Measurements from ENCODE around the gene ERC2.
"Not testable (repeated sequence)": the region's sequence is repeated elsewhere in the genome, so short reads cannot be mapped to it uniquely, and the experiment has no call there.

The ERC2 gene

GRCh38 chr3:55831876-55832275 is 636.4 kb downstream of the ERC2 start:
- H3K27me3 Mint-ChIP-seq; H3K27ac Mint-ChIP-seq; intact Hi-C loops (cut with micrococcal nuclease); H3K36me3 Mint-ChIP-seq (ENCODE audit: low read depth); H3K4me1 Mint-ChIP-seq (ENCODE audit: low read depth); H3K4me3 Mint-ChIP-seq: not testable (repeated sequence)
- peaks cover 12% of the 10 kb centered on the region for H3K9me3 Mint-ChIP-seq

- intact Hi-C loops (cut with micrococcal nuclease), result no loop called here
- no peaks in the 10 kb centered on the region for H3K36me3 Mint-ChIP-seq (ENCODE audit: low read depth)
- H3K27ac Mint-ChIP-seq, result no peak overlapping the region
- peaks cover 14% of the 10 kb centered on the region for H3K9me3 Mint-ChIP-seq
- H3K4me1 Mint-ChIP-seq (ENCODE audit: low read depth), result no peaks in the 10 kb centered on the region
- no peak overlapping the region for H3K4me3 Mint-ChIP-seq
- H3K27me3 Mint-ChIP-seq, result no peaks in the 10 kb centered on the region
Measured at GRCh38 chr3:55828712-55829111, 639.6 kb downstream of the ERC2 start.

GRCh38 chr3:55827786-55828185 is 640.5 kb downstream of the ERC2 start:
- Mint-ChIP-seq H3K36me3 (ENCODE audit: low read depth) (no peaks in the 10 kb centered on the region), H3K4me1 (ENCODE audit: low read depth) (no peaks in the 10 kb centered on the region), H3K4me3 (no peak overlapping the region), H3K9me3 (peaks cover 10% of the 10 kb centered on the region), H3K27me3 (no peaks in the 10 kb centered on the region), H3K27ac (no peak overlapping the region)
- intact Hi-C loops (cut with micrococcal nuclease), result no loop called here

- Mint-ChIP-seq H3K36me3 (ENCODE audit: low read depth) (no peaks in the 10 kb centered on the region), H3K4me3 (no peak overlapping the region), H3K4me1 (ENCODE audit: low read depth) (no peaks in the 10 kb centered on the region), H3K9me3 (peaks cover 10% of the 10 kb centered on the region), H3K27me3 (no peaks in the 10 kb centered on the region), H3K27ac (no peak overlapping the region)
- intact Hi-C loops (cut with micrococcal nuclease), result no loop called here
Measured at GRCh38 chr3:55826731-55827496, 641.4 kb downstream of the ERC2 start.

- Mint-ChIP-seq H3K27me3 (no peaks in the 10 kb centered on the region), H3K4me3 (no peak overlapping the region), H3K9me3 (peaks cover 10% of the 10 kb centered on the region), H3K4me1 (ENCODE audit: low read depth) (no peaks in the 10 kb centered on the region), H3K27ac (no peak overlapping the region), H3K36me3 (ENCODE audit: low read depth) (no peaks in the 10 kb centered on the region)
- intact Hi-C loops (cut with micrococcal nuclease), result no loop called here
Measured at GRCh38 chr3:55826097-55826496, 642.2 kb downstream of the ERC2 start.

- Mint-ChIP-seq H3K27ac (no peak overlapping the region), H3K4me1 (ENCODE audit: low read depth) (no peaks in the 10 kb centered on the region), H3K27me3 (no peaks in the 10 kb centered on the region), H3K4me3 (no peak overlapping the region), H3K9me3 (peaks cover 10% of the 10 kb centered on the region), H3K36me3 (ENCODE audit: low read depth) (no peaks in the 10 kb centered on the region)
- intact Hi-C loops (cut with micrococcal nuclease), result no loop called here
Measured at GRCh38 chr3:55824406-55824805, 643.9 kb downstream of the ERC2 start.

GRCh38 chr3:55823829-55824228 is 644.4 kb downstream of the ERC2 start:
- H3K9me3 Mint-ChIP-seq, result peaks cover 10% of the 10 kb centered on the region
- no peaks in the 10 kb centered on the region for H3K36me3 Mint-ChIP-seq (ENCODE audit: low read depth)
- no peaks in the 10 kb centered on the region for H3K4me1 Mint-ChIP-seq (ENCODE audit: low read depth)
- intact Hi-C loops (cut with micrococcal nuclease), result no loop called here
- H3K27ac Mint-ChIP-seq, result no peak overlapping the region
- no peak overlapping the region for H3K4me3 Mint-ChIP-seq
- no peaks in the 10 kb centered on the region for H3K27me3 Mint-ChIP-seq

- no peak overlapping the region for H3K4me3 Mint-ChIP-seq
- no peaks in the 10 kb centered on the region for H3K4me1 Mint-ChIP-seq (ENCODE audit: low read depth)
- H3K27me3 Mint-ChIP-seq, result no peaks in the 10 kb centered on the region
- peaks cover 10% of the 10 kb centered on the region for H3K9me3 Mint-ChIP-seq
- intact Hi-C loops (cut with micrococcal nuclease), result no loop called here
- no peaks in the 10 kb centered on the region for H3K36me3 Mint-ChIP-seq (ENCODE audit: low read depth)
- H3K27ac Mint-ChIP-seq, result no peak overlapping the region
Measured at GRCh38 chr3:55823001-55823400, 645.3 kb downstream of the ERC2 start.

- H3K9me3 Mint-ChIP-seq, result no peaks in the 10 kb centered on the region
- H3K27me3 Mint-ChIP-seq, result no peaks in the 10 kb centered on the region
- H3K27ac Mint-ChIP-seq, result no peak overlapping the region
- H3K4me3 Mint-ChIP-seq, result no peak overlapping the region
- intact Hi-C loops (cut with micrococcal nuclease), result no loop called here
- H3K4me1 Mint-ChIP-seq (ENCODE audit: low read depth), result no peaks in the 10 kb centered on the region
- no peaks in the 10 kb centered on the region for H3K36me3 Mint-ChIP-seq (ENCODE audit: low read depth)
Measured at GRCh38 chr3:55819005-55819404, 649.3 kb downstream of the ERC2 start.

- intact Hi-C loops (cut with micrococcal nuclease), result no loop called here
- Mint-ChIP-seq H3K4me1 (ENCODE audit: low read depth) (no peaks in the 10 kb centered on the region), H3K27me3 (no peaks in the 10 kb centered on the region), H3K9me3 (no peaks in the 10 kb centered on the region), H3K36me3 (ENCODE audit: low read depth) (no peaks in the 10 kb centered on the region), H3K27ac (no peak overlapping the region), H3K4me3 (no peak overlapping the region)
Measured at GRCh38 chr3:55818485-55818884, 649.8 kb downstream of the ERC2 start.

- Mint-ChIP-seq H3K27ac (no peak overlapping the region), H3K27me3 (no peaks in the 10 kb centered on the region), H3K9me3 (no peaks in the 10 kb centered on the region), H3K4me1 (ENCODE audit: low read depth) (no peaks in the 10 kb centered on the region), H3K36me3 (ENCODE audit: low read depth) (no peaks in the 10 kb centered on the region), H3K4me3 (no peak overlapping the region)
- intact Hi-C loops (cut with micrococcal nuclease), result no loop called here
Measured at GRCh38 chr3:55816794-55817576, 651.3 kb downstream of the ERC2 start.

- no peaks in the 10 kb centered on the region for H3K9me3 Mint-ChIP-seq
- H3K27ac Mint-ChIP-seq, result no peak overlapping the region
- intact Hi-C loops (cut with micrococcal nuclease), result no loop called here
Measured at GRCh38 chr3:55815262-55815661, 653.0 kb downstream of the ERC2 start.

GRCh38 chr3:55813268-55814097 is 654.8 kb downstream of the ERC2 start:
- Mint-ChIP-seq H3K27me3 (no peaks in the 10 kb centered on the region), H3K9me3 (no peaks in the 10 kb centered on the region), H3K36me3 (ENCODE audit: low read depth) (no peaks in the 10 kb centered on the region), H3K4me3 (no peak overlapping the region), H3K27ac (no peak overlapping the region), H3K4me1 (ENCODE audit: low read depth) (no peaks in the 10 kb centered on the region)
- intact Hi-C loops (cut with micrococcal nuclease), result no loop called here

More at GRCh38 chr3:55815262-55815661, 653.0 kb downstream of the ERC2 start:
- H3K36me3 Mint-ChIP-seq (ENCODE audit: low read depth), result no peaks in the 10 kb centered on the region
- H3K4me1 Mint-ChIP-seq (ENCODE audit: low read depth), result no peaks in the 10 kb centered on the region
- H3K27me3 Mint-ChIP-seq, result no peaks in the 10 kb centered on the region
- no peak overlapping the region for H3K4me3 Mint-ChIP-seq
